Loucy (cell line): Measurements from ENCODE around the gene PPP1R37.
A peak's percentile ranks its signal among the peaks of the same experiment; 100 is the strongest.

Experiments used
- H2AFZ ChIP-seq: fragments of 200-600 bp; sonication (generic); 2 replicates; pipeline ENCODE4 v1.6.0; 2016; ENCODE audit warnings: antibody characterized with exemption, mild to moderate bottlenecking, low read length, moderate library complexity
- H3F3A ChIP-seq: fragments of 200-600 bp; 2 replicates; pipeline ENCODE4 v1.6.0; 2016; ENCODE audit warnings: antibody characterized with exemption, low read depth, mild to moderate bottlenecking
- H3K27me3 ChIP-seq: fragments of 200-600 bp; sonication (generic); 2 replicates; pipeline ENCODE4 v1.6.1; 2014; ENCODE audit warnings: low read length, mild to moderate bottlenecking; ENCODE audit not compliant: insufficient read depth, poor library complexity, severe bottlenecking
- H3K36me3 ChIP-seq: fragments of 200-600 bp; sonication (generic); 2 replicates; pipeline ENCODE4 v1.6.1; 2016; ENCODE audit warnings: low read length; ENCODE audit not compliant: insufficient read depth
- H3K4me1 ChIP-seq: fragments of 200-600 bp; sonication (generic); 2 replicates; pipeline ENCODE4 v1.5.1; 2014; ENCODE audit warnings: low read length, mild to moderate bottlenecking; ENCODE audit not compliant: insufficient read depth, poor library complexity, severe bottlenecking
- H3K4me2 ChIP-seq: fragments of 200-600 bp; sonication (generic); 2 replicates; pipeline ENCODE4 v1.6.0; 2014; ENCODE audit warnings: antibody characterized with exemption, low read length, low read depth, mild to moderate bottlenecking; ENCODE audit not compliant: poor library complexity, severe bottlenecking
- H3K4me3 ChIP-seq: fragments of 200-600 bp; sonication (generic); 2 replicates; pipeline ENCODE4 v1.5.1; 2014; ENCODE audit warnings: low read length, mild to moderate bottlenecking, mixed read lengths; ENCODE audit not compliant: poor library complexity, severe bottlenecking
- H3K79me2 ChIP-seq: fragments of 200-600 bp; sonication (generic); 2 replicates; pipeline ENCODE4 v1.6.1; 2014; ENCODE audit warnings: low read length; ENCODE audit not compliant: insufficient read depth
- H3K9ac ChIP-seq: fragments of 200-600 bp; sonication (generic); 2 replicates; pipeline ENCODE4 v1.6.0; 2014; ENCODE audit warnings: mild to moderate bottlenecking, low read depth, low read length, moderate library complexity; ENCODE audit not compliant: poor library complexity, severe bottlenecking
- H3K9me2 ChIP-seq: fragments of 200-600 bp; sonication (generic); replicated peaks from 2 replicates; pipeline ENCODE4 v1.6.1; 2016; ENCODE audit warnings: low read depth, low read length, mixed read lengths
- H3K9me3 ChIP-seq: fragments of 200-600 bp; sonication (generic); 2 replicates; pipeline ENCODE4 v1.6.1; 2014; ENCODE audit warnings: mild to moderate bottlenecking, antibody characterized with exemption, low read length, low read depth; ENCODE audit not compliant: insufficient read depth
- H4K20me1 ChIP-seq: fragments of 200-600 bp; sonication (generic); 2 replicates; pipeline ENCODE4 v1.6.0; 2014; ENCODE audit warnings: antibody characterized with exemption, low read length, mild to moderate bottlenecking; ENCODE audit not compliant: insufficient read depth, poor library complexity, severe bottlenecking
- CTCF ChIP-seq: fragments of 200-600 bp; sonication (generic); conservative IDR thresholded peaks from 2 replicates; pipeline ENCODE4 v1.5.1; 2014; ENCODE audit warnings: mild to moderate bottlenecking, antibody characterized with exemption, low read length
- EZH2phosphoT487 ChIP-seq: fragments of 200-600 bp; IDR thresholded peaks from 2 replicates; pipeline ENCODE4 v1.6.1; 2018; ENCODE audit warnings: antibody characterized with exemption, mild to moderate bottlenecking, moderate library complexity, borderline replicate concordance

The PPP1R37 gene

GRCh38 chr19:45179892-45180370 lies 87.0 kb downstream of the PPP1R37 start:
- H3K27me3 ChIP-seq, result no peaks in the 10 kb centered on the region
- H3K4me3 ChIP-seq, result peak overlapping the region; percentile 79
- peak overlapping the region; percentile 48 for H3K4me2 ChIP-seq
- TF ChIP-seq CTCF (no peak), EZH2phosphoT487 (no peak)
- no peak overlapping the region for H3K9ac ChIP-seq
- peaks cover 4% of the 10 kb centered on the region for H4K20me1 ChIP-seq
- H3F3A ChIP-seq, result no peaks in the 10 kb centered on the region
- H3K36me3 ChIP-seq, result no peaks in the 10 kb centered on the region
- H3K4me1 ChIP-seq, result peaks cover 5% of the 10 kb centered on the region
- peaks cover 33% of the 10 kb centered on the region; the same call in 1 of the 2 replicates for H3K79me2 ChIP-seq
- H3K9me3 ChIP-seq, result no peaks in the 10 kb centered on the region
- H2AFZ ChIP-seq, result no peak overlapping the region
- no peaks in the 10 kb centered on the region for H3K9me2 ChIP-seq

- peak overlapping the region; percentile 48 for H3K4me2 ChIP-seq
Measured at GRCh38 chr19:45180936-45181335, 88.0 kb downstream of the PPP1R37 start.

GRCh38 chr19:45182758-45183157 lies 89.8 kb downstream of the PPP1R37 start:
- H3K4me1 ChIP-seq, result peaks cover 5% of the 10 kb centered on the region
- H3K4me3 ChIP-seq, result no peak overlapping the region
- H3K9me3 ChIP-seq, result no peaks in the 10 kb centered on the region
- no peak overlapping the region for H2AFZ ChIP-seq
- H3K9me2 ChIP-seq, result no peaks in the 10 kb centered on the region
- H3K79me2 ChIP-seq, result peaks cover 21% of the 10 kb centered on the region; the same call in 1 of the 2 replicates
- H3K9ac ChIP-seq, result no peak overlapping the region
- no peak for TF ChIP-seq CTCF
- TF ChIP-seq EZH2phosphoT487, result no peak
- H3K36me3 ChIP-seq, result no peaks in the 10 kb centered on the region
- no peaks in the 10 kb centered on the region for H3F3A ChIP-seq
- H3K4me2 ChIP-seq, result no peak overlapping the region
- peaks cover 4% of the 10 kb centered on the region for H4K20me1 ChIP-seq
- no peaks in the 10 kb centered on the region for H3K27me3 ChIP-seq

More at GRCh38 chr19:45180936-45181335, 88.0 kb downstream of the PPP1R37 start:
- TF ChIP-seq CTCF (no peak), EZH2phosphoT487 (no peak)
- no peaks in the 10 kb centered on the region for H3K27me3 ChIP-seq
- peaks cover 5% of the 10 kb centered on the region for H3K4me1 ChIP-seq
- no peaks in the 10 kb centered on the region for H3K9me3 ChIP-seq
- H3K4me3 ChIP-seq, result no peak overlapping the region
- H3K36me3 ChIP-seq, result no peaks in the 10 kb centered on the region
- no peaks in the 10 kb centered on the region for H3F3A ChIP-seq
- H2AFZ ChIP-seq, result no peak overlapping the region
- no peaks in the 10 kb centered on the region for H3K9me2 ChIP-seq
- peaks cover 4% of the 10 kb centered on the region for H4K20me1 ChIP-seq
- peaks cover 33% of the 10 kb centered on the region; the same call in 1 of the 2 replicates for H3K79me2 ChIP-seq
- peak overlapping the region; percentile 21 for H3K9ac ChIP-seq
